T-helper 1 cell treated with Interleukin-12 subunit alpha and Interleukin-12 subunit beta and Interleukin-4 antibody, amounts not matched to agents 30 μg/mL and 1 μg/mL, for 36 hours (primary cell): Measurements from ENCODE around the gene ROR1.

Source experiments
- H3K27ac Mint-ChIP-seq: one replicate; pipeline ENCODE4 v1.8.0; 2021; ENCODE audit warnings: mild to moderate bottlenecking, mixed read lengths
- H3K27me3 Mint-ChIP-seq: one replicate; pipeline ENCODE4 v1.8.0; 2021; ENCODE audit warnings: low read depth, mixed read lengths
- H3K36me3 Mint-ChIP-seq: one replicate; pipeline ENCODE4 v1.8.0; 2021; ENCODE audit warnings: low read depth, mixed read lengths
- H3K4me1 Mint-ChIP-seq: one replicate; pipeline ENCODE4 v1.8.0; 2021; ENCODE audit warnings: low read depth, mixed read lengths
- H3K4me3 Mint-ChIP-seq: one replicate; pipeline ENCODE4 v1.8.0; 2021; ENCODE audit warnings: mild to moderate bottlenecking, moderate library complexity, mixed read lengths
- H3K9me3 Mint-ChIP-seq: one replicate; pipeline ENCODE4 v1.8.0; 2021; ENCODE audit warnings: mixed read lengths

ROR1 gene

DNA sequence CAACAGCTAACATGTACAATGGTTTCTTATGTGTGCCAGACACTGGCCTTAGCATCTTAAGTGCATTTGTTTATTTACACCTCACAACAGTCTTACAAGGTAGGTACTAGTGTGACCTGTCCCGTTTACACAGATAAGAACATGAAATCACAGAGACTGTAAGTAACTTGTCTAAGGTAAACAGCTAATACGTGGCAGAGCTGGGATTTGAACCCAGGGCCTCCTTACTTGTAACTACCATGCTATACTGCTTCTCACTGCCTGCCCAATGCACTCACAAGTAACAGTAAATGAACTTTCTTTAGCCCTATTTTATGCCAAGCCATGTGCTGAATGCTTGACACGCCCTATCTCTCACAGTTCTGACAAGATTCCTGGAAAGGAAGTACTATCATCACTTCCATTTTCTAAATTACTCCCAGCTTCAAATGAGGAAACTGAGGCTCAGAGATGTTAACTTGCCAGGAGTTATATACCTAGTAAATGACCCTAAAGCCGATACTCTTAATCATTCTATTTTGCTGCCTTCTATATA lies 25.7 kb upstream of the ROR1 start:
- Mint-ChIP-seq H3K36me3 (peaks cover 1% of the 10 kb centered on the region), H3K27me3 (no peaks in the 10 kb centered on the region), H3K4me3 (no peak overlapping the region), H3K27ac (no peak overlapping the region), H3K9me3 (no peaks in the 10 kb centered on the region), H3K4me1 (peaks cover 15% of the 10 kb centered on the region)

DNA sequence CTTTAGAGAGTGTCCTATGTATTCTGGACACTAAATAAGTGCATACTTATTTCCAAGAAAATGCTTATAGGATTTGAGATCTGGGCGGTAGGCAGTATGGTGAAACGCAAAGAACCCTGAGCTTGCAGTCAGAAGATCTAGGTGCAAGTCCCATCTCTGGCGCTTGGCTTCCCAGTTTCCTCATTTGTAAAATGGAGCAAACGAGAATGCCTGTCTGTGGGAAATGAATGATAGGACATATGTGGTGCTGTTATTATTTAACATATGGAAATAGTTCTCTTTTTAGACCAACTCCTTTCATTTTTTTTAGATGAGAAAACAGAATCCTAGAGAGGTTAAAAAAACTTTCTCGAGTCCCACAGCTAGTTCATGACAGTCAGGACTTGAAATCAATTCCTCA lies 25.2 kb upstream of the ROR1 start:
- no peak overlapping the region for H3K4me3 Mint-ChIP-seq
- H3K27me3 Mint-ChIP-seq, result no peaks in the 10 kb centered on the region
- H3K36me3 Mint-ChIP-seq, result peaks cover 1% of the 10 kb centered on the region
- no peak overlapping the region for H3K27ac Mint-ChIP-seq
- peaks cover 15% of the 10 kb centered on the region for H3K4me1 Mint-ChIP-seq
- no peaks in the 10 kb centered on the region for H3K9me3 Mint-ChIP-seq

DNA sequence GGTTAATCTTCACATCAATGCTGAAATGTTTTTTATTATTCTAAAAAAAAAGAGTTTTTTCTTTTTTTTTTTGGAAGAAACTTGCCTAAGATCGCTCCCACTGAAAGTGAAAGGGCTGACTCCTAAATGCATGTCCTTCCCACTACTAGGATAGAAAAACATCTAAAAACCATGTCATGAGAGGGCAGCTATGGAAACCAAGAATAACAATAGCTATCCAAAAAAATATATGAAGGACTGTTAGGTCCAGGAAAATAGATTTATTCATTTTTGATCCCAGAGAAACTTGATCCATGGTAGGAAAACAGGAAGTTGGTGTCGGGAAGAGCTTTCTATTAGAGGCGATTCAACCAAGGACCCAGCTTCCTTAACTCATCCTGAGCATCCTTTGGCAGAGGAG lies 23.1 kb upstream of the ROR1 start:
- no peaks in the 10 kb centered on the region for H3K9me3 Mint-ChIP-seq
- H3K27ac Mint-ChIP-seq, result no peak overlapping the region
- H3K4me1 Mint-ChIP-seq, result peaks cover 15% of the 10 kb centered on the region

DNA sequence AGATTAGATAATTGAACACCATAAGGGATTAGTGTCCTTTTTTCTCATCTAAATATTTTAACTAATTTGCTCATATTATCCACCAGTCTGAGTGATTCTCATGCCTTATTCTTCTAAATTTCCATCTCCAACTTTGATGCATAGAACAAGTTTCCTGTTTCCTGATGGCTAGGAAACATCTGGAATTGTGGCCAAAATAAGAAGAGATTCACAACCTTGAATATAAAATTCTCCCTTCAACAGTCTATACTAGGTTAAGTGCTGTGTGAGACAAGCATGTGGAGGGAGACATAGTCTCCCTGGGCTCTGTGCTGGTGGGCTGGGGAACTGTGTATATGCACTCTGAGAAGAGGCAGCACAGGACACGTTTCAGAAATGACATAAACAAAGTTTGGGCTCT lies 21.6 kb upstream of the ROR1 start:
- Mint-ChIP-seq H3K27ac (no peak overlapping the region), H3K4me1 (peaks cover 8% of the 10 kb centered on the region), H3K36me3 (no peaks in the 10 kb centered on the region), H3K27me3 (no peaks in the 10 kb centered on the region), H3K4me3 (no peak overlapping the region), H3K9me3 (no peaks in the 10 kb centered on the region)

More for the DNA sequence above, 23.1 kb upstream of the ROR1 start:
- no peak overlapping the region for H3K4me3 Mint-ChIP-seq
- H3K36me3 Mint-ChIP-seq, result no peaks in the 10 kb centered on the region
- H3K27me3 Mint-ChIP-seq, result no peaks in the 10 kb centered on the region

DNA sequence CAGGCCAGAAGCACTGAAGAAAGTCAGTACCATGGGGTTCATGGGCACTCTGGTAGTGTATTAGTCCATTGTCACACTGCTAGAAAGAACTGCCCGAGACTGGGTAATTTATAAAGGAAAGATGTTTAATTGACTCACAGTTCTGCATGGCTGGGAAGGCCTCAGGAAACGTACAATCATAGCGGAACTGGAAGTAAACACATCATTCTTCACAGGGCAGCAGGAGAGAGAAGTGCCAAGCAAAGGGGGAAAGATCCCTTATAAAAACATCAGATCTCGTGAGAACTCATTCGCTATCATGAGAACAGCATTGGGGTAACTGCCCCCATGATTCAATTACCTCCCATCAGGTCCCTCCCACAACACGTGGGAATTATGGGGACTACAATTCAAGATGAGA lies 20.2 kb upstream of the ROR1 start:
- H3K4me3 Mint-ChIP-seq, result no peak overlapping the region
- no peaks in the 10 kb centered on the region for H3K36me3 Mint-ChIP-seq
- H3K4me1 Mint-ChIP-seq, result no peaks in the 10 kb centered on the region
- no peak overlapping the region for H3K27ac Mint-ChIP-seq
- H3K9me3 Mint-ChIP-seq, result no peaks in the 10 kb centered on the region
- peaks cover 13% of the 10 kb centered on the region for H3K27me3 Mint-ChIP-seq

DNA sequence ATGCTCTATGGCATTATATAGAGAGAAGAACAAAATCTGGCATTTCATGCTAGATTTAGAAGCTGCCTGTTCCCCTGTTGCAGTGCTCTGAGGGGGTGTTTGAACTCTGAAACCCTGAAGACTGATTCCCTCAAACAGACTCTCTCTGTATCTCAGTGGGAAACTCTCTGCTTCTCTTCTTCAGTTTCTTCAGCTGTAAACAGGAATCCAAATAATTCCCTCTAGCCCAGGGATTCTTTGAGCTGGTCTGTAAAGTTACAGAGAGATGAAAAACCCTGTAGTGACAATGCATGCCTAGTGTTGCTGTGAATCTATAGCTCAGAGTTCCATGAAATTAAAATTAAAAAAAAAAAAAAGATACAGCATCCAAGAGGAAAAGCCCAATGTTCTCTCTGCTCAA lies 17.0 kb upstream of the ROR1 start:
- H3K27me3 Mint-ChIP-seq, result peaks cover 17% of the 10 kb centered on the region
- no peaks in the 10 kb centered on the region for H3K36me3 Mint-ChIP-seq
- H3K9me3 Mint-ChIP-seq, result no peaks in the 10 kb centered on the region
- H3K4me1 Mint-ChIP-seq, result no peaks in the 10 kb centered on the region
- no peak overlapping the region for H3K4me3 Mint-ChIP-seq
- H3K27ac Mint-ChIP-seq, result no peak overlapping the region

DNA sequence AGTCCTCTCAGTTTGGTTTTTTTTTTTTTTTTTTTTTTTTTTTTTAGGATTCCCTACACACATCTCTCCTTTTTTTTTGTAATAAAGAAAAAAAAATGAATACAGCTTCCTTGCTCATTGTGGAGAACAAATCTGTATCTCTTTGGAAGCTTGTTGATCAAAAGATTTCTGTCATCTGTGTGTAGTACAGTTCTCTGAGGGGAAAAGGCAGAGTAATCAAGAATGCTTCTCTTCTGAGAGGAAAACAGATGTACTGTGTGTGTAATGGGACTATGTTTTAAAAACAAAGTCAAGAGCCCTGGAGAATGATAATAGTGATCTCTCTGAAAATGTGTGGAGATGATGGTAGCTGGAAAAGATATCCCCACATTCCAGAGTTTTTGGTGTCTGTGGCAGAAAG lies 16.5 kb upstream of the ROR1 start:
- Mint-ChIP-seq H3K9me3 (no peaks in the 10 kb centered on the region), H3K27ac (no peak overlapping the region), H3K4me3 (no peak overlapping the region), H3K27me3 (peaks cover 17% of the 10 kb centered on the region), H3K4me1 (no peaks in the 10 kb centered on the region), H3K36me3 (no peaks in the 10 kb centered on the region)

DNA sequence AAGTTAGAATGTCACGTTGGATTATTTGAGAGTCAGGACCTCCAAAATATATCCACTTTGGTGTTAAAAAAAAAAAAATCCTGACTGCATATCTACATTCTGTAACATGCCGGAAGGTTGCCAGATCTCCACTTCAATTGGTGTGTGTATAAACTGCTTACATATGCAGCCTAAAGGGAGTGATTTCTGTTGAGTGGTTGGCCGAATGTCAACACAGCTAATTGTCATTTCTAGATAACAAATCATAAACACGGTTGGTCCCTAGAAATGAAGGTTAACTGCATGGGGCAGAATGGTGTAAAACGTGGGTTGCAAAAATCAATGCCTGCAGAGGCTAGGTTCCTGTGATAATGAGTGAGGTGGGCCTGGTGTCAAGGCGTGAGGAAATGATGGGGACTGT lies 15.0 kb upstream of the ROR1 start:
- H3K4me3 Mint-ChIP-seq, result no peak overlapping the region
- peaks cover 23% of the 10 kb centered on the region for H3K27me3 Mint-ChIP-seq
- no peaks in the 10 kb centered on the region for H3K4me1 Mint-ChIP-seq
- no peaks in the 10 kb centered on the region for H3K36me3 Mint-ChIP-seq
- H3K9me3 Mint-ChIP-seq, result no peaks in the 10 kb centered on the region
- H3K27ac Mint-ChIP-seq, result no peak overlapping the region

DNA sequence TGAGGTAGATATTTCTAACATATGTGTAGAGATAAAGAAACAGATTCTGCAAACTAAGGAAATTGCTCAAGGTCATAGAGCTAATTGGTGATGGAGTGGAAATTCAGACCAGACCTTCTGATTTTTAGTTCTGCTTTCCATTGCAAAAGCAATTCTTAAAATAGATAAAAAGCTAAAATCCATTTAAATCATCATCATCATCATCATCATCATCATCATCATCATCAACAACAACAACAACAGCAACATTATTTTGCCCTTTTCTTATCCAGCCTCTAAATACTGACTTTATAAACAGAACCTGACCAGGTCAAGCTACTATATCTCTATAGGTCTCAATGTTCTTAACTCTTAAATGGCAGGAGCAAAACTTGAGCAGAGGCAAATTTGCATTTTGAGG lies 14.0 kb upstream of the ROR1 start:
- no peak overlapping the region for H3K4me3 Mint-ChIP-seq
- H3K27ac Mint-ChIP-seq, result no peak overlapping the region
- no peaks in the 10 kb centered on the region for H3K9me3 Mint-ChIP-seq
- peaks cover 31% of the 10 kb centered on the region for H3K27me3 Mint-ChIP-seq
- H3K4me1 Mint-ChIP-seq, result no peaks in the 10 kb centered on the region
- no peaks in the 10 kb centered on the region for H3K36me3 Mint-ChIP-seq

DNA sequence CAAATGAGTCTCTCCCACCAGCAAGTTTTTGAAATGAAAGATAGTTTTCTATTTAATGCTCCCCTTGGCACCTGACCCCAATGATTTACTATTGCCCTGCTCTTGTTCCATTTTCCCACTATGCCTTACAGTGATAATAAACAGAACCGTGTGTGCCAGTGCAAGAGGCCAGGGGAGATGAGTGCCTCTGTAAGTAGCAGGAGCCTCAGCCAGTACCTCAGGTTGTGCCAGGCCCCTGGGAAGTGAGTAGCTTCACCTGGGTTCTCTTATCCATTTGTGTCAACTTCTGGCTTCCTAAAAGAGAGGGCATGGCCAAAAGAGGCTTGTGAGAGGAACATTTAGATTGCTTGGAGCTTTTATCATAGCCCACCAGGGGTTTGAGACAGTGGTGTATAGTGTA lies 3.4 kb upstream of the ROR1 start:
- H3K9me3 Mint-ChIP-seq, result no peaks in the 10 kb centered on the region
- peaks cover 13% of the 10 kb centered on the region for H3K4me1 Mint-ChIP-seq
- H3K36me3 Mint-ChIP-seq, result no peaks in the 10 kb centered on the region
- H3K27me3 Mint-ChIP-seq, result peaks cover 40% of the 10 kb centered on the region
- H3K27ac Mint-ChIP-seq, result no peak overlapping the region
- no peak overlapping the region for H3K4me3 Mint-ChIP-seq

DNA sequence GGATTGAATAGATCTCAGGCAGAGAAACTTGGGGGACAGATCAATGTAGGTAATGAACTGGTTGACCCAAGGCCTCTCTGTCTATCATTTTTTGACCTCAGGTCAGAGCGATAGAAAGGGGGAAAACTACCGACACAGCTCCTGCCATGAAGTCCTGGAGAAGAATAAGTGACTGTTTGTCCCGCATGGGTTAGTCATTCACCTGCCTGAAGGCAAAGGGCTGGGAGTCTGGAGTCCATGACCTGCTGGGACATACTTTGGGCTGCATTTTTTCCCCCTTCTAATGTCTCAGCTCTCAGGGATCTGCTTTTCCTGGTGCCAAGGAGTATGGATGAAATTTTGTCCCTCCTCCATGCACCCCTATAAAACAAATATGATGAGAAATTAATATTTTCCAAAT lies 1.6 kb upstream of the ROR1 start:
- H3K9me3 Mint-ChIP-seq, result no peaks in the 10 kb centered on the region
- no peaks in the 10 kb centered on the region for H3K36me3 Mint-ChIP-seq
- H3K4me1 Mint-ChIP-seq, result peaks cover 14% of the 10 kb centered on the region
- no peak overlapping the region for H3K4me3 Mint-ChIP-seq
- no peak overlapping the region for H3K27ac Mint-ChIP-seq
- H3K27me3 Mint-ChIP-seq, result peaks cover 52% of the 10 kb centered on the region

DNA sequence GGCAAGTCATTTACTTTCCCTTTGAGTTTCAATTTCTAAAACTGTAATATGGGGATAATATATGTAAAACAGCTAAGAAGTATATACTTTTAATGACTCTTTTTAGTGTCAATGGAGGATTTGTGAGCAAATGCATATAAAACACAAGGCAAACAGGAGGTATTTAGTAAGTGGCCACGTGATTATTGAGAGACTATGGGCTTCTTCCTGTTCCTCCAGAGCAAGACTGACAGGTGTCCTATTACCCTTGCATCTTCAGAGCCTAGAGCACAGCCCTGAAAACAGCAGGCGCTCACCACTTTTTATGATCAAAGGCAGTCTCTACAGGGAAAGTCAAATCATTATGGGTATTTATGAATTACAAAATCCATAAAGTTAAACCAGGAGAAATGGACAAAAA lies 941 bp upstream of the ROR1 start:
- Mint-ChIP-seq H3K27ac (no peak overlapping the region), H3K4me1 (peaks cover 14% of the 10 kb centered on the region), H3K4me3 (peak overlapping the region; percentile 62), H3K27me3 (peaks cover 58% of the 10 kb centered on the region), H3K9me3 (no peaks in the 10 kb centered on the region), H3K36me3 (no peaks in the 10 kb centered on the region)

DNA sequence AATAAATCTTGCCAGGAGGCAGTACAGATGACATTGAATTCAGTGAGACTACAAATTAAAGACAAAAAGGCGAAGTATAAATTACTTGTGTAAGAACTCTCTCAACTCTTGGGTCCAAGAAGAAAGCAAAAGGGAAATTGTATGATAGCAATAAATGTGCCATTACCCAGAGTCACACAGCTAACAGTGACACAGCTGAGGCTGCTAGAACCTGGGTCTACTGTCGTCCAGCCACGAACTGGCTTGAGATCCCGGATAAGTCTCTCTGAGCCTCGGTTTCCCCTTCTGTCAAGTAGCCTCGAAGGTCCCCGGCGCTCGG lies 362 bp upstream of the ROR1 start:
- peaks cover 63% of the 10 kb centered on the region for H3K27me3 Mint-ChIP-seq
- H3K9me3 Mint-ChIP-seq, result no peaks in the 10 kb centered on the region
- no peak overlapping the region for H3K27ac Mint-ChIP-seq
- peak overlapping the region; percentile 62 for H3K4me3 Mint-ChIP-seq
- peaks cover 14% of the 10 kb centered on the region for H3K4me1 Mint-ChIP-seq
- H3K36me3 Mint-ChIP-seq, result no peaks in the 10 kb centered on the region

DNA sequence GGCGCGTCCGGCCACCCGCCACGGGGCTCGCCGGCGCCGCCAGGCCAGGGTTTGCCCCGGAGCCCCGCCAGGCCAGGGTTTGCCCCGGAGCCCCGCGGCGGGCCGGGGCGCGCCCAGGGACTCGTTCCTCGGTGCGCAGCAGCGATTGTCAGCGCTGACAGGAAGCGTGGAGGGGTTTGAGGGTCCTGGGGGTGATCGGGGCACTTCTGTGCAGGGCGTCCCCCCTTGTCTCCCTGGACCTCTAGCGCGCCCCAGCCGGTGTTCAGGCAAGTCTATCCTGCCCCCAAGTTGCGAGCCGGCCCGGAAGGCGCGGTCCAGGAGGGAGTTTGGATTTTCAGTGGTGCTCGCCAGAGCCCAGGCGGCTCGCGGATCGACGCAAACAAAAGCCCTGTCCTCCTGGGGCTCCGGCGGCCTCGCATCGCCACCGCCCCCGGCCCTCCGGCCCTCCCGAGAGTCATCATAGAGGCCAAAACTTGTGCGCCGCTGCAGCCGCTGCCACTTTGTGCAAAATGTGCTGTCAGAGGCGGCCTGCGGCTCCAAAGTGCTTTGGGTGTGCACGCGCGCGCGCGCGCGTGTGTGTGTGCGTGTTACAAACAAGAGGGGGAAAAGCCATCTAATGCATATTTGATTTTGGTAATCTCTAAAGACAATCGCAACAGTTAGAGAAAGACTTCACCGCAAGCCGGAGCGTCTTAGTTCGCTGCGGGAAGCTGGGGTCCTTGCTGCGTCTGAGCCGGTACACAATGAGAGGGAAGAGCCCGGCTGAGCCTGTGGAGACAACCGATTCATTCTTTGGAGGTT lies 1.0 kb downstream of the ROR1 start:
- H3K4me3 Mint-ChIP-seq, result peak overlapping the region; percentile 72
- no peaks in the 10 kb centered on the region for H3K9me3 Mint-ChIP-seq
- H3K27ac Mint-ChIP-seq, result no peak overlapping the region
- peaks cover 71% of the 10 kb centered on the region for H3K27me3 Mint-ChIP-seq
- peaks cover 14% of the 10 kb centered on the region for H3K4me1 Mint-ChIP-seq
- H3K36me3 Mint-ChIP-seq, result no peaks in the 10 kb centered on the region

DNA sequence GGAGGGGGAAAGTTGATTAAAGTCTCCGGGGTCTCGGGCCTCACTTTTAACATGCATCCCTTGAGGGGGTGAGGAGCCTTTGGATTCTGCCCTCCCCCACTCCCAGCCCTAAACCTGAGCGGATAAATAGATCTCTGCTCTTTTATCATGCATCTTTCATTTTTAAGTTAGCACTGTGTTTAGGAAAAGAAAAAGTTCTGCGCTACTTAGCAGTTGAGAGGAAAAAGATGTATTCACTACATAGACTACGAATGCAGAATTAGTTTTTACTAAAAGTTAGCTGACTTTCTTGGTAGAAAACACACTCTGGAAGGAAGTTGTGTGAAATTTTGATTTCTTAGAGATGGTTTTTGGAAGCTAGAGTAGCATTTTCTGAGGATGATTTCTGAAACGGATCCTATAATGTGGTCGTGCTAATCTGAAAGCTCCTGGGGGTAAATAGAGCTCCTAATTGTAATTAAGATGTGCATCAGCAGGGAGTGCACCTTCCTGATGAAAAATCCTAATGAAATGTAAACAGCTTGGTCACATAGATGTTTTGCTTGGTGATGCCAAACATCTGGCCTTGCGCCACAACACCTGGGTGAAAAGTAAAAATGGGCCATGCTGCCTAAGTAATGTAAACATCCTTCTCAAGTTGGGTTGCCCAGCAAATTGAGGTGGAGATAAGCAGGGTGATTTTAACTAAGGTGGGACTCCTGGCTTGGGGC lies 1.8 kb downstream of the ROR1 start:
- Mint-ChIP-seq H3K9me3 (no peaks in the 10 kb centered on the region), H3K27me3 (peaks cover 77% of the 10 kb centered on the region), H3K4me3 (peak overlapping the region; percentile 72), H3K36me3 (no peaks in the 10 kb centered on the region), H3K4me1 (peaks cover 14% of the 10 kb centered on the region), H3K27ac (no peak overlapping the region)
